ENCODE measurements around the gene BCAM.

Gene BCAM

DNA sequence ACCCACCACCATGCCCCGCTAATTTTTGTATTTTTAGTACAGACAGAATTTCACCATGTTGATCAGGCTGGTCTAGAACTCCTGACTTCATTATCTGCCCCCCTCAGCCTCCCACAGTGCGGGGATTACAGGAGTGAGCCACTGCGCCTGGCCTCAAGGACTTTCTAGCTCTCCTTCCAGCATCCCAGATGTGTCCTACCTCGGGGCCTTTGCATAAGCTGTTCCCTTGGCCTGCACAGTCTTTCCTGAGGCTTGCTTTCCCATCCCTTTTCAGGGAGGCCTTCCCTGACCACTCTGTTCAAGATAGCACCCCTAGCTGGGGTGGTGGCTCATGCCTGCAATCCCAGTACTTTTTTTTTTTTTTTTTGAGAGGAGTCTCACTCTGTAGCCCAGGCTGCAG lies 14.3 kb upstream of the BCAM start:
- DNase-seq = no peak

DNA sequence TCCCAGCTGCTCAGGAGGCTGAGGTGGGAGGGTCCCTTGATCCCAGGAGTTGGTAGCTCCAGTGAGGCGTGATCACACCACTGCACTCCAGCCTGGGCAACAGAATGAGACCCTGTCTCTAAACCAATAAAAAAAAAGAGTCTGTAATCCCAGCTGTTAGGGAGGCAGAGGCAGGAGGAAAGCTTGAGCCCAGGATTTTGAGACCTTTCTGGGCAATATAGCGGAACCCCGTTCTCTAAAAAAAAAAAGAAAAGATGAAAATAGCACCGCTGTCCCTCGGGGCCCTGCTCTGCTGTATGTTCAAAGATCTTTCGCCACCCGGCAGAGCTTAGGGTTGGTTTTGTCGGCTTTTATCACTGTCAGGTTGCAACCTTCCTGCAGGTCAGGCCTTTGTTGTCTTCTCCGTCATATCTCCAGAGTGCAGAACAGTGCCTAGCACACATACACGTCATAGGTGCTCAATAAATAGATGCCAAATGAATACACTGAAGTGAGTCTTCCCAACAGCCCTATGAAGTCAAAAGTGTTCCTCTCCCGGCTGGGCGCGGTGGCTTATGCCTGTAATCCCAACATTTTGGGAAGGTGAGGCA lies 13.4 kb upstream of the BCAM start:
- no peak for DNase-seq

DNA sequence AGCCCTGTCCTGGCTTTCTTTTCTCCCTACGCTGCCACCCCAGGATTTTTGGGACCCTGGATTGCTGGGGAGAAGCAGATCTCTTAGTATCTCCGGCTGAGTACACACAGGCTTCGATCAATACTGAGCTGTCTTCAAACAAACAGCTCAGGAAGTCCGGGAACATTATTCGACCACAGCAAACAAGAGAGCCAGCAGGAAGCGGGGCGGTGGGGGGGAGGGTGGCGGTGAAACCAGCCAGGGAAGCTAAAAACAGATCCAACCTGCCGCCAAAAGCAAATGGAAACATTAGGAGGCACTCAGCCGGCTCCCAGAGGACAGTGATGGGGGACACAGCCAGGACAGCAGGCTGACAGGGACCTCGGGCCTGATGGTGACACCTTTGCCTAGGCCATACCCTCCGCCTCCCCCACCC lies 12.2 kb upstream of the BCAM start:
- DNase-seq = no peak

DNA sequence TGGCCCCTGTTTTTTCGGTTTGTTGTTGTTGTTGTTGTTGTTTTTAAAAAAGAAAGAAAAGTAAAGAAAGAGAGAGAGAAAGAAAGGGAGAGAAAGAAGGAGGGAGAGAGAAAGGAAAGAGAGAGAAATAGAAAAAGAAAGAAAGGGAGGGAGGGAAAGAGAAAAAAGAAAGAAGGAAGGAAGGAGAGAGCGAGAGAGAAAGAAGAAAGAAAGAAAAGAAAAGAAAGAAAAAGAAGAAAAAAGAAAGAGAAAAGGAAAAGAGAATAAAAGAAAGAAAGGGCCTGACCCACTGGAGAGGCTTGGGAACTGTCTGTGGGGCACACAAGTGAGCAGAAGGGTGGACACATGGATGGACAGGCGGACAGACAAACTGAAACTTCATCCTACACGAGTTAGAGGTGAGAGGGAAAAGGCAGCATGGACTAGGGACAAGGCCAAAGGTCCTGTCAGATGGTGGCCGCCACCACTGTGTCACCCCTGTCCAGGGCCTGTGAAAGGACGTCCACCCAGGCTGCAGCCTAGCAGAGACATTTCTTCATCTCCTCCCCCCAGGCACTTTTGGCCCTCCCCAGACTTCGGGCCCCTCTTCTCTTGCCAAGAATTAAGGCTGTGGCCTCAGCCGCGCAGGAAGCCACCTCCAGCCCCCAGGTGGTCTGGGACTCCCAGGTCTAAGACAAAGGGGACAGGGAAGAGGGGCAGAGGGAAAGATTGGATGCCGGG lies 9.1 kb upstream of the BCAM start:
- no peak for DNase-seq

DNA sequence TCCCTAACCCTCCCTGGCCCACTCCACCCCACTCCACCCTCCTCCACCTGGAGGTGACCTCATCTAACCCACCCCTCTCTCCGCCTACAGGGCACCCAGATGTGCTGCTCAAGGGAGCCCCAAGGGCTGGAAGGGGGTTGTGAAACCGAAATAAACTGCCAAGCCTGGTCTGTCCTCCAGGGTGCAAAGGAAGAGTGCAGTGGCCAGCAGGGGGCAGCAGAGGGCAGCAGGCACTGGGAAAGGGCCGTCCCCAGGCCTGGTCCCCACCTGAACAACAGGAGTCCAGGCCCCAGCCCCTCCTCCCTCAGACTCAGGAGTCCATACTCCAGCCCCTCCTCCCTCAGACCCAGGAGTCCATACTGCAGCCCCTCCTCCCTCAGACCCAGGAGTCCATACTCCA lies 8.4 kb upstream of the BCAM start:
- peak; percentile 28 to 83 for DNase-seq

DNA sequence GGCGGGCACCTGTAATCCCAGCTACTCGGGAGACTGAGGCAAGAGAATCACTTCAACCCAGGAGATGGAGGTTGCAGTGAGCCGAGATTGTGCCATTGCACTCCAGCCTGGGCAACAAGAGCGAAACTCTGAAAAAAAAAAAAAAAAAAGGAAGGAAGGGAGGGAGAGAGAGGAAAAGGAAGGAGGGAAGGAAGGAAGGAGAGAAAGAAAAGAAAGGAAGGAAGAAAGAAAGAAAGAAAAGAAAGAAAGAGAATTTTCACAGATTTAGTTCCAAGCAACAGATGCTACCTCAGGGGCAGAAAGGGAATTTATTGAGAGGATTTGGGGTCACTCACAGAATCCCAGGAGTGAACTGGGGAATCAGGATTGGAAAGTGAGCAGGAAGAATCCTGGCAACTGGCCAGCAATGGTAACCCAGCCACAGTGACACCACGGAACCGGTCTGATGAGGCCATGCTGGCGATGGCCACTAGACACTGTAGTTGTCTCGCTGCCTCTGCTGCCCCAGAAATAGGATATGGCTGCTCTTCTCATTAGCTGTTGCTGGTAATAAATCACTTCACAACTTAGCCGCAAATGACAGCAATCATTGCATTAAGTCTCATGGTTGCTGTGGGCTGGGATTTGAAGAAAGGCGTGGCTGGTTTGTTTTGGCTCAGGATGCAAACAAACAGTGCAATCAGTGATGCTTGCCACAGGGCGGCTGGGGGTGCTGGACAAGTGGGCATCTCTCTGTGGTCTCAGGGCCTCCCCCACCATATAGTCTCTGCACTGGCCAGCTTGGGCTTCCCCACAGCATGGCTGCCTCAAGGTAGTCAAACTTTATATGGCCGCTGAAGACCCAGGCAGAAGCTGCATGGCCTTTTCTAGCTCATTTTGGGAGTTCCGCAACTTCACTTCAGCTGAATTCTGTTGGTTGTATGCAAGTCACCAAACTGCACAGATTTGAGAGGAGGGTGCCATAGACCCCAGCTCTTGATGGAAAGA lies 5.2 kb upstream of the BCAM start:
- DNase-seq = no peak

DNA sequence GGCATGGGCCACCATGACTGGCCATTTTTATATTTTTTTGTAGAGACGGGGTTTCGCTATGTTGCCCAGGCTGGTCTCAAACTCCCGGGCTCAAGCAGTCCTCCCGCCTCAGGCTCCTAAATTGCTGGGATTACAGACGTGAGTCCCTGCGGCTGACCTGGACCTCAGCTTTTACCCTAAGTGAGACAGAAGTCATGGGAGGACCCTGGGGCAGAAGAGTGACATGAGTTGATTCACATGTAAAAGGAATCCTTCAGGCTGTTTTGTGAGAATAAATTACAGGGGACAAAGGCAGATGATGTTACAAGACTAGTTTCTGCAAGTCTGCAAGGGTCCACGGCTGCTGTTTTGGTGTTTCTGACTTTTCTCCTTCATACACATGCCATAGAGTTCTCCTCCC lies 2.6 kb upstream of the BCAM start:
- DNase-seq = no peak

DNA sequence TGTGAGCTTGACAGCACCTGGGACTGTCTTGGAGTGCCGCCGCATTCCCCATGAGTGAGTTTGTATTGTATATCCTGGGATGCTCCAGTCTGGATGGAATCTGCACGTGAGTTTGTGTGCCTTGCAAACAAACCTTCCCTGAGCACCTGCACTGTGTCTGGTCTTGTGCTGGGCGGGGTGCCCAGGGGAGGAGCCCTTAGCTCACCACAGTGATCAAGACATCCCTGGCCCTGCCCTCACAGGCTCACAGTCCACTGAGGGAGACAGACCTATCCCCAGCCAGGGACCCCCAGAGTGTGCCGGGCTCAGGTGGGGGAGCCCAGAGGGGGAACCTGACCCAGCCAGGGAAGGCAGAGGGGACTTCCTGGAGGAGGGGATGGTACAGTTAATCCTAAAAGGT lies 1.7 kb upstream of the BCAM start:
- DNase-seq = peak; percentile 33 to 63

DNA sequence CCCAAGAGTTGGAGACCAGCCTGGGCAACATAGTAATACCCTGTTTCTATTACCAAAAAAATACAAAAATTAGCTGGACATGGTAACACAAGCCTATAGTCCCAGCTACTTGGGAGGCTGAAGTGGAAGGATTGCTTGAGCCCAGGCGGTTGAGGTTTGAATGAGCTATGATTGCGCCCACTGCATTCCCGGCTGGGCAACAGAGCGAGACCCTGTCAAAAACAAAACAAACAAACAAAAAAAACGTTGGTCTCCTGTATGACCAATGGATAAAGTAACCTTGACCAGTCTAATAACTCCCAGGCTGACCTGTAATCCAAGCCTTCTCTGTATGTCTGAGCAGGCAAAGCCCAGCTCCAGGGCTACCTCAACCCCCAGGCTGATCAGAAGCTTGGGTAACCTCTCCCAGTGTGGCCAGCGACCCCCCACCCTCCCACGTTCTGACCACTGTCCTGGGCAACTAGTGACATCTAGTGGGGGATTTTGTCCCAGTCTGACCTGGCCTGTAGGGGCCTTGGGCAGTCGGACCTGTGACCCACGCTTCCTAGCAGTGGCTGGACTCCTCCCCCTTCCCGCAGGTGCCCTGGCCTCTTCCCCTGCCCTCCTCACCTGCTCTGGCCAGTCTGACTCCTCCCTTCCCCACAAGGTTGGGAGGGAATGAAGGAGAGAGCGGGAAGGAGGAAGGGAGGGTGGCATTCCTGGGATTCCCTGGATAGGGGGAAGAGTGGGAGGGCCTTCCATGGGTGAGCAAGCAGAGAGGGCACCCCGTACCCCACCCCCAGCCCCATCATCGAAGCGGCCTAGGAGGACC lies 1.0 kb upstream of the BCAM start:
- no peak for DNase-seq

DNA sequence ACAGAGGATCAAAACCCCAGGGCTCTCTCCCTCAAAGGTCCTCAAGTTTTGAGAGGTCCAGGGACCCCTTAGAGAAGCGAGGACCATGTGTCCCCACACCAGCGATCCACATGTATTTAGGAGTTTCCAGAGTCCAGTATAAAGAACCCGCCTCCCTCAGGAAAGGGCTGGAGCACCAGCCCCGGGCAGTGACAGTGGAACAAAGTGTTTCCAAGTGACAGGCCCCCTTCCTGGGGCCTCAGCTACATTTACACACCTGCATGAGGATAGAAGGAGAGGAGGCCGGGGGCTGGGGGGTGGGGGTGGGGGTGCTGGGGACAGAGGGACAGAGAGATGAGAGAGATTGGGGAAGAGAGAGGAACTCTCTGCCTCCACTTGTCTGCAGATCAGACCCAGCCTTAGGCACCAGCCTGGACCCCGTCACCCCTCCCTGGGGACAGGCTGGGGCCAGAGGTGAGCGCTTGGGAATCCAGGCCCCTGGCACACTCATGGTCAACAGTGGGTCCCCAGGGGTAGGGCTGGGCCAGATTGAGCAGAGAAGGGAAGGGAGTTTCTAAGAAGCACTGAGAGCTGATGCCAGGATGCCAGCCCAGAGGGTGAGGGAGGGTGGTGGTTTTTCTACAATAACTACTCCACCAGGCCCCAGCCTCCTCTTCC lies 802 bp downstream of the BCAM start:
- no peak for DNase-seq

DNA sequence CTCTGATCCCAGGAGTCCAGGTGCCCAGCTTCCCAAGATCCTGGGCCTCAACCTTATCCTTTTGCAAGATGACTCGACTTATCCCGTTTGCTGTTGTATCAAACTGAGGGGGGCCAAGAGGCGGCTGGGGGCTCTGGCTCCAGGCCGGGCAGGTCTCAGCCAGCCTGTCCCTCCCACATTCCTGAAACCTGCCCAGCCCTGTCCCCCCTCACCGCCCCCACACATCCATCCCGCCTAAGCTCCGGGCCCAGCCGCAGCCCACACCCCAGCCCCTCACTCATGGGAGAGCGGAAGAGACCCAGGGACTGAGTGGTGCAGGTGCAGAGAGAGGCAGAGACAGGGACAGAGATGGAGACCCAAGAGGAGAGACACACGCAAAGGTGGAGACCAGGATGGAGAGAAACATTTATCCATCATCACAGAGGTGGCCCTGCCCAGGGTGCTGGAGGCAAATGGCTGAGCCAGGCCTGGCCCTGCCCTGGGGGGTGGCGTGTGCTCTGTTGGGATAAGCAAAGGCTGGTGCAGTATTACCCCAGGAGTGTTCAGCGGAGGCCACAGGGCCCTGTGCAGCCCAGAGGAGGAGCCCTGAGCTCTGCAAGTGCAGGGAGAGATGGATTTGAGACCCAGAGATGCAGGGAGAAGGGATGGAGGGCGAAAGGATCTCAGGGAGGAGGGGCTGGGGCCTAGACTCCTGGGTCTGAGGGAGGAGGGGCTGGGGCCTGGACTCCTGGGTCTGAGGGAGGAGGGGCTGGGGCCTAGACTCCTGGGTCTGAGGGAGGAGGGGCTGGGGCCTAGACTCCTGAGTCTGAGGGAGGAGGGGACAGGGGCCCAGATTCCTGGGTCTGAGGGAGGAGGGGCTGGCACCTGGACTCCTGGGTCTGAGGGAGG lies 1.6 kb downstream of the BCAM start:
- DNase-seq = no peak

DNA sequence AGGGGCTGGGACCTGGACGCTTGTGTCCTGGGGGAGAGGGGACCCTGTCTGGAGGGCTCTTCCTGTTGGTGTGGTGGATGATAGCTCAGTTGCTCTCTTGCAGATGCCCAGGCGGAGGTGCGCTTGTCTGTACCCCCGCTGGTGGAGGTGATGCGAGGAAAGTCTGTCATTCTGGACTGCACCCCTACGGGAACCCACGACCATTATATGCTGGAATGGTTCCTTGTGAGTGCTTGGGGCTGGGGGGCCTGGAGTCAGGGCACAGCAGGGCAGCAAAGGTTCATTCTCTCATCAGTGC lies 2.2 kb downstream of the BCAM start:
- DNase-seq = no peak

DNA sequence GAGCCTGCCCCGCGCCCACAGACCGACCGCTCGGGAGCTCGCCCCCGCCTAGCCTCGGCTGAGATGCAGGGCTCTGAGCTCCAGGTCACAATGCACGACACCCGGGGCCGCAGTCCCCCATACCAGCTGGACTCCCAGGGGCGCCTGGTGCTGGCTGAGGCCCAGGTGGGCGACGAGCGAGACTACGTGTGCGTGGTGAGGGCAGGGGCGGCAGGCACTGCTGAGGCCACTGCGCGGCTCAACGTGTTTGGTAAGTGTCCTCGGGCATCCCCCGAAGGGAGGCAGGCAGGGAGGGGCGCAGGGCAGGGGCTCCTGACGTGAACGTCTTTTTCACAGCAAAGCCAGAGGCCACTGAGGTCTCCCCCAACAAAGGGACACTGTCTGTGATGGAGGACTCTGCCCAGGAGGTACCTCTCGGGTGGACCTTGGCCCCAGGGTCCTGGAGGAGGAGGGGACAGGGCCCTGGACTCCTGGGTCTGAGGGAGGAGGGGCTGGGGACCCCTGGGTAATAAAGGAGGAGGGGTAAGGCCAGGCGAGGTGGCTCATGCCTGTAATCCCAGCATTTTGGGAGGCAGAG lies 3.3 kb downstream of the BCAM start:
- DNase-seq = no peak

DNA sequence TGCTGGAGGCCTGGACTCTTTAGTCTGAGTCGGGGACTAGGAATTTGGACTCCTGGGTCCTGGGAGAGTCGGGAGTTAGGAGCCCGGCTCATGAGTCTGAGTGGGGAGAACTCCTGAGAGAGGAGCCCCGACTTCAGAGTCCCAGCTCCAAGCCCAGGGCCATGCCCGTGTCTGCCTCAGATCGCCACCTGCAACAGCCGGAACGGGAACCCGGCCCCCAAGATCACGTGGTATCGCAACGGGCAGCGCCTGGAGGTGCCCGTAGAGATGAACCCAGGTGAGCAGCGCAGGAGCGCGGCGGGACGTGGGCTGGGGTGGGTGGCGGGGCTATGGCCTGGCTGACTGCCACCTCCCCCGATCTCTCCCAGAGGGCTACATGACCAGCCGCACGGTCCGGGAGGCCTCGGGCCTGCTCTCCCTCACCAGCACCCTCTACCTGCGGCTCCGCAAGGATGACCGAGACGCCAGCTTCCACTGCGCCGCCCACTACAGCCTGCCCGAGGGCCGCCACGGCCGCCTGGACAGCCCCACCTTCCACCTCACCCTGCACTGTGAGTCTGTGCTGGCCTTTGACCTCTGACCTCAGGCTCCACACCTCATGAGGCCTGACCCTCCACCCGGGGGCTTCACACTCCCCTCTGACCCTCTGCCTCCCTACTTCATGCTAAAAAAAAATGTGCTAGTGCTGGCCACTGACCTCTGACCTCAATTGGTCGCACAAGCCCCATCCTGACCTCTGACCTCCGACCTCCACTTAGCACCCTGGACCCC lies 4.4 kb downstream of the BCAM start:
- peak in 1 of 2 experiments; percentile 64 for DNase-seq

DNA sequence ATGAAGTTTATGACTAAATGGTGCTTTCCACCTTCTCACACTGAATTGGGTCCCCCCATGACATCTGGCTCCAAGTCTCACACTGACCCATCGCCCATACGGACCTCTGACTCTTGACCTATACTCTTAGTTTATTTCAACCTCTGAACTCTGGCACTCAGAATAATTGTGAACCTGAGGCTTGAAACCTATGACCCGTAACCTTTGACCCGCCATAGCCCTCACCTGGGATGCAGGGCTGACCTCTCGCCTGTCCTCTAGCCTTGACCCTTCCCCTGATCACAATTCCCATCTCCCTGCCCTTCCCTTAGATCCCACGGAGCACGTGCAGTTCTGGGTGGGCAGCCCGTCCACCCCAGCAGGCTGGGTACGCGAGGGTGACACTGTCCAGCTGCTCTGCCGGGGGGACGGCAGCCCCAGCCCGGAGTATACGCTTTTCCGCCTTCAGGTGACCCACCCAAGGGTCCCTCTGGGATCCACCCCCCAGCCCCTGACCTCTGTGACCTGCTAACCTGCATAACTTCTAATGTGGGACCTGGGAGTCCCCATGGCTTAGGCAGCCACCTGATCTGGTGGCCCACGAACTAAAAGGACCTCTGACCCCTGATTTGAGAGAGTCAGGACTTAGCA lies 5.1 kb downstream of the BCAM start:
- DNase-seq = no peak

DNA sequence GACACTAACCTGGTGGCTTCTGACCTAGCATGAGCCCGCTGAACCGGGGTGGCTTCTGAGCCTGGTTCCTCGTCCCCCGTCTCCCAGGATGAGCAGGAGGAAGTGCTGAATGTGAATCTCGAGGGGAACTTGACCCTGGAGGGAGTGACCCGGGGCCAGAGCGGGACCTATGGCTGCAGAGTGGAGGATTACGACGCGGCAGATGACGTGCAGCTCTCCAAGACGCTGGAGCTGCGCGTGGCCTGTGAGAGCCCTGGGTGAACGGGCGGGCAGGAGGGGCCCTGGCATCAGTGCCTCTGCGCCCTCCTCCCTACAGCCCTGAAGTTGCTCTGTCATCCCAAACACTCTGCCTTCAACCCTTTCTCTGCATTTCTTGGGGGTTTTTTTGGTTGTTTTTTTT lies 5.6 kb downstream of the BCAM start:
- DNase-seq = no peak

DNA sequence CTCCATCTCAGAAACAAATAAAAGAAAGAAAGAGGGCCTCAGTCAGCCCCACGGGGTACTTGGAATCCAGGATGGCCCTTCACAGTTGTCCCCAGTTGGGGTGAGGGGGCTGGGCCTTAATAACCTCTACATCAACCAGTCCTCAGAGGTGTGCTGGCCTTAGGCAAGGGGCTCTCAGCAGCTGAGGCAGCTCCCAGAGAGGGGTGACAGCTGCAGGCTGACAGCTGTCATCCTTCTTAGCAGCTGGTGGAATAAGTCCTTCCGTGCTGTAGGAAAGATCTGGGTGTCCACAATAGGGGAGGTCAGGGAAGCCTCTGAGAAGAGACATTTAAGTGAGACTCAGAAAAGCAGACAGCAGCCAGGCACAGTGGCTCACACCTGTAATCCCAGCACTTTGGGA lies 7.4 kb downstream of the BCAM start:
- DNase-seq = no peak

DNA sequence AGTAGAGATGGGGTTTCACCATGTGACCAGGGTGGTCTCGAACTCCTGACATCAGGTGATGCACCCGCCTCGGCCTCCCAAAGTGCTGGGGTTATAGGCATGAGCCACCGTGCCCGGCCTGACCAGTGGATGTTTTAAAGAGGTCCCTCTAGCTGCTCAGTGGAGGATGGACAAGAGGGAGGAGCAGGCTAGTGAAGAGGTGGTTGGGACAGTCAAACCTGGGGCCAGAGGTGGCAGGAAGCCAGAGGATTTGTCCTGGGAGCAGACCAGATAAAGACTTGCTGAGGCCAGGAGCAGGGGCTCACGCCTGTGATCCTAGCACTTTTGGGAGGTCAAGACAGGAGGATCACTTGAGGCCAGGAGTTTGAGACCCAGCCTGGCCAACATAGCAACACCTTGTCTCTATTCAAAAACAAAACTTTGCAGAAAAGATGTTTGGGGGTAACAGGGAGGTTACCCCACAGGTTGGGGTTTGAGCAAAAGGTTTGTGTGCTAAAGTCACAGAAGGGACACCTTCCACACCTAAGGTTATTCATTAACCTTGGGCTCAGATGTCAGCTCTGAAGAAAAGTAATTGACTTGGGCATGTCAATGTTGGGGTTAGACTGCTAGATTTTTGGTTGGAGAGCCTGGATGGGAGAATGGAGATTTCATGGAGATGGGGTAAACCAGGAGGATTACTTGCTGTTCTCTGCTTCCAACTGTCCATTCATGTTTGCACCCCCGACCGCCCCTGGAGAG lies 9.0 kb downstream of the BCAM start:
- DNase-seq = no peak

DNA sequence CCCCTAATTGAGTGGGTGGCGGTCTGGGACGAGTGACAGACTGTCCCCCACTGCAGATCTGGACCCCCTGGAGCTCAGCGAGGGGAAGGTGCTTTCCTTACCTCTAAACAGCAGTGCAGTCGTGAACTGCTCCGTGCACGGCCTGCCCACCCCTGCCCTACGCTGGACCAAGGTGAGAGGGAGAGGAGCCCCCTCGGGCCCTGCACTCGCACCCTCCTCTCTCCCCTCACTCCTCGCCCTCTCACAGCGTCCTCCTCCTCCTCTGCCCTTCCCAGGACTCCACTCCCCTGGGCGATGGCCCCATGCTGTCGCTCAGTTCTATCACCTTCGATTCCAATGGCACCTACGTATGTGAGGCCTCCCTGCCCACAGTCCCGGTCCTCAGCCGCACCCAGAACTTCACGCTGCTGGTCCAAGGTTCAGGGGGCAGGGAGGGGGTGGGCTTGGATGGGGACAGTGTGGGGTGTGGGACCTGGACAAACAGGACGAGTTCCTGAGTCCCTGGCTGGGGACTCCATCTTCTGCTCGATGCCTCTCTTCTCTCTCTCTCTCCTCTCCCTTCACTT lies 9.6 kb downstream of the BCAM start:
- no peak for DNase-seq

All from NCI-H526 (cell line).